Measurements from ENCODE around the gene RELN. TPM values are rescaled to one million over a fixed set of nuclear protein-coding genes. Genes with fewer than 3 reads are reported as not detected.
"Not testable (repeated sequence)": the region's sequence is repeated elsewhere in the genome, so short reads cannot be mapped to it uniquely, and the experiment has no call there.

RELN gene
- total and polyA plus RNA-seq, 10 of the 15 experiments (the other 5 are each of a cell fraction or from before 2014, with no cell fraction given) = 0.11 to 0.21 TPM; not detected in 8

DNA sequence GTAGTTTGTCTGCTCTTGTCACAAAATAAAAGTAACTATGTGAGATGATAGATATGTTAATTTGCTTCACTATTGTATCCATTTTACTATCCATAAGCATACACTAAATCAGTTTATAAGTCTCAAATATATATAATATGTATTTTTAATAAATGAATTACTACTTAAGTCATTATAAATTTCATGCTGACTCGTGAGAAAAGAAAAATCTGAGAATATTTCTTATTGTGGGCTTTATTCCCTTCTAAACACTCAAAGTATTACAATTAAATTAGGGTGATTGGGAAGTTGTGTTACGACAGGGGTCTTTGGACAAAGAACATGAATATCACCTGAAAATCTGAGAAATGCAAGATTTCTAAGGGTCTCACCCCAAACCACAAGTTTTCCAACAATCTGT, 48.7 kb upstream of the RELN start:
- ATAC-seq = no peak
- FAIRE-seq = no peak
- SMC1A ChIA-PET (ENCODE audit: uncharacterized antibody, unreplicated experiment) = no interaction called here

GRCh38 chr7:104036889-104037288, 47.4 kb upstream of the RELN start:
- H3K4me2 ChIP-seq (ENCODE audit: control insufficient read depth, insufficient read depth); H2AFZ ChIP-seq (ENCODE audit: control insufficient read depth, low read depth, low read length); H3K79me2 ChIP-seq (ENCODE audit: control insufficient read depth, insufficient read depth, low read length); intact Hi-C loops (cut with micrococcal nuclease; ENCODE audit: unreplicated experiment); H4K20me1 ChIP-seq (ENCODE audit: control insufficient read depth, insufficient read depth); H3K36me3 ChIP-seq (ENCODE audit: control insufficient read depth in 2 of 2, insufficient read depth in 2 of 2, low read length in 1 of 2); H3K4me3 ChIP-seq; RAD21 ChIA-PET (ENCODE audit: unreplicated experiment); H3K9ac ChIP-seq (ENCODE audit: control insufficient read depth, insufficient read depth, low read length); FAIRE-seq; ATAC-seq; BruUV-seq (replicated peaks); CTCF ChIA-PET; POLR2A ChIA-PET; H3K27me3 ChIP-seq (replicated peaks in 1 of 2; ENCODE audit: control insufficient read depth in 2 of 2, insufficient read depth in 2 of 2, low read length in 1 of 2); in situ Hi-C loops (cut with MboI); H3K9me3 ChIP-seq (replicated peaks; ENCODE audit: control insufficient read depth, insufficient read depth, low read length); H3K27ac ChIP-seq (ENCODE audit: control insufficient read depth, insufficient read depth); H3K4me1 ChIP-seq (ENCODE audit: control insufficient read depth, insufficient read depth, low read length); DNase-seq (ENCODE audit: low read depth, low spot score); SMC1A ChIA-PET (ENCODE audit: uncharacterized antibody, unreplicated experiment): not testable (repeated sequence)
- WGBS (ENCODE audit: insufficient coverage, insufficient replicate concordance, low lambda C conversion rate, missing lambda C conversion rate) = 2% methylated on average over 3 of the region's 3 CpGs

More for the DNA sequence above, 48.7 kb upstream of the RELN start:
- BruUV-seq (replicated peaks) = no TSS peak
- Histone ChIP-seq H3K4me2 (ENCODE audit: control insufficient read depth, insufficient read depth) (no peak overlapping the region), H3K4me1 (ENCODE audit: control insufficient read depth, insufficient read depth, low read length) (no peaks in the 10 kb centered on the region), H3K27ac (ENCODE audit: control insufficient read depth, insufficient read depth) (no peak overlapping the region), H3K4me3 (no peak overlapping the region), H2AFZ (ENCODE audit: control insufficient read depth, low read depth, low read length) (no peak overlapping the region), H3K27me3 (replicated peaks in 1 of 2; ENCODE audit: control insufficient read depth in 2 of 2, insufficient read depth in 2 of 2, low read length in 1 of 2) (no peaks in the 10 kb centered on the region), H4K20me1 (ENCODE audit: control insufficient read depth, insufficient read depth) (no peaks in the 10 kb centered on the region), H3K79me2 (ENCODE audit: control insufficient read depth, insufficient read depth, low read length) (no peaks in the 10 kb centered on the region), H3K36me3 (ENCODE audit: control insufficient read depth in 2 of 2, insufficient read depth in 2 of 2, low read length in 1 of 2) (no peaks in the 10 kb centered on the region), H3K9ac (ENCODE audit: control insufficient read depth, insufficient read depth, low read length) (no peak overlapping the region), H3K9me3 (replicated peaks; ENCODE audit: control insufficient read depth, insufficient read depth, low read length) (no peaks in the 10 kb centered on the region)
- in situ Hi-C loops (cut with MboI) = no loop called here
- ChIA-PET CTCF (no interaction called here), RAD21 (ENCODE audit: unreplicated experiment) (no interaction called here), POLR2A (no interaction called here)
- no peak for DNase-seq (ENCODE audit: low read depth, low spot score)
- TF ChIP-seq CREB1 (IDR thresholded peaks at IDR 0.05; ENCODE audit: low read depth) = no peak
- TF ChIP-seq BACH1 (IDR thresholded peaks at IDR 0.05; ENCODE audit: borderline replicate concordance) = no peak
- intact Hi-C loops (cut with micrococcal nuclease; ENCODE audit: unreplicated experiment) = no loop called here
- 19% methylated on average over 2 of the region's 2 CpGs for WGBS (ENCODE audit: insufficient coverage, insufficient replicate concordance, low lambda C conversion rate, missing lambda C conversion rate)

Measured in GM12878 (cell line).